ENCODE measurements around the gene BRINP1.
"Not testable (repeated sequence)": the region's sequence is repeated elsewhere in the genome, so short reads cannot be mapped to it uniquely, and the experiment has no call there.

Gene BRINP1

DNA sequence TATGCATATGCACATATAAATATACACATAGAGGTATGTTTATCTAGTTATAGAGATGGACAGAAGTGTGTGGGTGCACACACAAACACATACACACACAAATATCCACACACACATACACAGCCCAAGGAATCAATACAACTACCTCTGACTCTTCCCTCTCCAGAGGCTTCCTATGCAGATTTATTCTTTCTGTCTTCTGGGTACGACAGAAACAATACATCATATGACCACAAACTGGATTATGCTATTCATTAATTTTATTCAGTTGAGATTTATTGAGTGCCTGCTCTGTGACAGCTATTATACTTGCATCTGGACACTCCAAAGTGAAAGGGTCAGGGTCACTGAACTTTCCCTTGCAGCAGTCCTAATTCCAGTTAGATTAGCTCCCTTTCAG lies 155.8 kb downstream of the BRINP1 start:
- DNase-seq (ENCODE audit: low read depth in 2 of 2), result no peak

DNA sequence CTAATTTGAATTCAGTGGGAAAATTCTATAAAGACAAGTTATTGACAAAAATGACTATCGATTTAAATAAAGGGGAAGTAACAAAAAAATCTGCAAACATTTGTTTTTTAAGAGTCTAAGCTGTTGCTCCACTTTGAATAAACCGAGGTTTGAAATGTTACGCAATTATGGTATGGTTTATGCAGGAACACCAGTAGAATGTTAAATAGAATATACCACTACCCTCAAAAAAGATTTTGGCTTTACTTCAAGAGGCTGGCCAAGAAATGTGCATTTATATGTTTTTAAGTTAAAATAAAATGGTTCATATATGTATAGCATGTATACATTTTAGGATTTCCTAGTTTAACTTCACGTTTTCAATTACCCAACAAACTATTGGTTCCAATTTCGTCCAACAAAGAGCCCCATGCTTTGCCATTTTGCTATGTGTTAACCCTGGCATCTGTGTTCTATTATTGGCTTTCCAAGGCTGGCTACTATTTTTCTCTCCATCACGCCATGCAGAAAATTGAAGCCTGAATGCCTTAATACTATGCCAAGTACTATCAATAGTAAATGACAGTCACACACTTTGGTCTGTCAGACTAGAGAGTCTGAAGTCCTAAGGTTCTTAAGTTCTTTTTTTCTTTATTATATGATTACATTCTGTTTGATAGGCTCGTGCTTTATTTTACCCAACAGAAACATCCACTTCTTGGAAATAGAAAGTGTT lies 171.2 kb downstream of the BRINP1 start:
- no peak for DNase-seq (ENCODE audit: low read depth in 2 of 2)

DNA sequence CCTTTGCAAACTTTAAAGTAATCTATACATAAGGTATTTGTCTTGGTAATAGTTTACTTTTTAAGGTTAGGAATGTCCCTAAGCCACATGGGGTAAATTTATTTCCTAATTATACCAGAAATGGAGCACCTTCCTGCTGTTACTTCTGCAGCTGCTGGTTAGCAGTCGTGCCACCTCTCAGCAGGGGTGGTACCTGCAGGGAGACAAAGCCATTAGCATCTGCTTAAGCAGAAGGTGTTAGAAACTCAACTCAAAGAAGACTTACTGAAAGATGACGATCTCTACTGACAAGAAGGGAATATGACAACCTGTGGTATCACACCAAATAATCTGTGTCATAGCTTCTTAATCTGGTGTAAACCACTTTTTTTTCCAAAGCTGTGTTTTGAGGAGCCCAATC lies 173.7 kb downstream of the BRINP1 start:
- no peak for DNase-seq (ENCODE audit: low read depth in 2 of 2)

DNA sequence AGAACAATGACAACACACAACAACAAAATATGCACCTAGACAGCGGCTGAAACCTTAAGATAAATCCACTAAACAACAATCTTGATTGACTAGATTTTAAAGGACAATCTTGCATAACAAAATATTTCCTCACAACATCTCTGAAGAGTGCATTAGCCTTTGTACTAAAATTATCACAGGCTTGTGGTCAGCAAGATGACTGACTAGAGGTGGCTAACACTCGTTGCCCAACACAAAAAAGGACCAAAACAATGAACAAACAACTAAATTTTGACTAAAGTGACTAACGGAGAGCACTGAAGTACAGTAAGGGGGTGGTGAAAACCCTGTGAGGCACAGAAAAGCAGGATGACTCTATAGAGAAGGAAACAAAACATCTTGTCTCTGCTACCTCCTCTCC lies 183.9 kb downstream of the BRINP1 start:
- no peak for DNase-seq (ENCODE audit: low read depth in 2 of 2)

DNA sequence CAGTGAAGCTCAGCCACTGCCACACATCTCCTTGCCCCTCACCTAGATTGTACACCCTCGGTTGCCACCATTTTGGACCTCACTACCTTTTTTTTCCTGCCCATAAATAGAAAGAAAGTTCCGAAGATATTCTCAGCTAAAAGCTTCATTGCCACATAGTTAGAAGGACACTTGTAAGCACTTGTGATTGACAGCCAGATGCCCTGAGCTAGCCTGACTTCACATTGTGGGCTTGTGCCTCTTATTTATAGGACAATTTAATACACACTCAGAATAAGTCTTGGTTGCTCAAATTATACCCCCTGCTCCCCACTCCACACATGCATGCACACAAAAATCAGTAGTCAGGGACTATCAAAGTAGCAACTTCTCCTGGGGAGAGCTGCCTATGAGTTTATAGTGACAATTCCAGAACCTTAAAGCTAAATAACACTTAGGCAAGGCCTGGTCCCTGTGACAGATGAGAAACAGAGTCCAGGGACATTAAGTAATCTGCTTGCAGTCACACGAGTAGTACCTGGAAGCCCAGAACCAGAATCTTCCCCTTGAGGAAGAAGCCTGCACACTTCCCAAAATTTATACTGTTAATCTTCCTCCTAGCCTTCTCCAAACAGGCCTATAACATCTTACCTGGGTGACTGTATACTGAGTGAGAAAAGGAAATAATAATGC lies 184.8 kb downstream of the BRINP1 start:
- DNase-seq (ENCODE audit: low read depth in 2 of 2), result no peak

DNA sequence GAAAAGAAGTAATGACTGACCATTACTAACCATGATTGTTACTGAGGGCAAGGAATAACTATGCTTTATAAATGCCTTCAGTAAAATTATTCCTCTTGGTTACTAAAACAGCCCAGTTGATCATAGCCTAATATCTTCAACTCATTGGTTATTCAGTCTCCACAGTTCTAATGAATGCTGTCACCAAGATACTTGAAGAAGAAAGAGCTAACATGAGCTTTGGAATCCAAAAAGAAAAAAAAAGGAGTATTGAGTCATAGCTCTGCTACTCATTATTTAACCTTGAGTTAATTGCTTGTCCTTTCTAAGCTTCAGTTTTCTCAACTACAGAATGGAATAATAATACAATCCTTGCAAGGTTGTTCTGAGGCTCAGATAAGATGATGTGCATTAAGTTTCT lies 187.7 kb downstream of the BRINP1 start:
- DNase-seq (ENCODE audit: low read depth in 2 of 2), result no peak

DNA sequence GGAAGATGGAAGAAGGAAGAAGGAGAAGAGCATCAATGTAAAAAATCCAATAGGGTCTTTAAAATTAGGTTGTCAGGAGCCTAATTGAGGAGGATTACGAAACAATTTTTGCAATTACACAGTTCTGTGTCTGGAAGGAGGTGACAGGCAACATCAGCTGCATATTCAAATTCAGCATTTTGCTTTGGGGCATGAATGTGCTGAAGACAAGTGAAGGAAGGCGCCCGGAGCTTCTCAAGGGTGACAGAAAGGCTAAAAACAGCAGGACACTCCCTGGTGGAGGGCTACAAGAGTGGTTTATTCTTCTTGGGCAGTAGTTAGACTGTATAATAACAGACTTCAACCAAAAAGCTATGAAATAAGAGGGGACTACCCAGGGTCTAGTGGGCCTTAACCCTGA lies 188.3 kb downstream of the BRINP1 start:
- no peak for DNase-seq (ENCODE audit: low read depth in 2 of 2)

DNA sequence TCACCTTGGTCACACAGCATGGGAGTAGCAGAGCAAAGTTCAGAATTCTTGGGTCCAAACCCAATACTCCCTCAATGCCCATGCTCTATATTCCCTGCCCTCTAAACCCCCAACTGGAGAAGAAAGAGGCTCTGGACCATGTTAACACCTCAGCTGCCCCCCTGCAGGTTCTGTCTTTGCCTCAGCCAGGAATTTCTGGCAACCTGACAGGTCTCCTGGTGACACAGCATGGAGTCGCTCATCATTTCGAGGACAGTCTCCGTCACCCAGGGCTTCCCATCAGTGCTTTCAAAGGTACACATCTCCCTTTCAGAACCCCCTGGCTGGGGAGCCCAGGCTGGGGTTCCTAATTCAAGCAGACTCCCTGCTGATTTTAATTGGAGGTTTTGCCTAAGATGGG lies 189.5 kb downstream of the BRINP1 start:
- DNase-seq (ENCODE audit: low read depth in 2 of 2), result no peak

DNA sequence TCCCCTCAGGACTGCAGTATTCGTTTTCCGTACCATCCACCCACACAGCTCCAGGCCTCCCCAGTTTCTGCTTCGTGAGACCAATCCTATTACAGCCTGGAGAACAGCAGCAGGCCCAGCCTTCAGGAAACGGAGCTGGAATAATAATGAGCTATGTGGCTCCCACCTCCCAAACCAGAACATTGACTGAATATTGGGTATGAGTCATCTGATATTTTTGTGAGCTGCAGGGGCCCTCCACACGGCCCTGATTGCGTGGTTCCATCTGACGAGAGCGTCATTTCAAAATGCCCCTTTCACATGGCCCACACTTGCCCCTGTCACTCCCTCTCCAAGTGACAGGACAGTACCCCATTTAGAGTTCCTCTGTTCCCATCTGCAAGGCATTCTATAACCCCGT lies 192.0 kb downstream of the BRINP1 start:
- DNase-seq (ENCODE audit: low read depth in 2 of 2), result no peak

DNA sequence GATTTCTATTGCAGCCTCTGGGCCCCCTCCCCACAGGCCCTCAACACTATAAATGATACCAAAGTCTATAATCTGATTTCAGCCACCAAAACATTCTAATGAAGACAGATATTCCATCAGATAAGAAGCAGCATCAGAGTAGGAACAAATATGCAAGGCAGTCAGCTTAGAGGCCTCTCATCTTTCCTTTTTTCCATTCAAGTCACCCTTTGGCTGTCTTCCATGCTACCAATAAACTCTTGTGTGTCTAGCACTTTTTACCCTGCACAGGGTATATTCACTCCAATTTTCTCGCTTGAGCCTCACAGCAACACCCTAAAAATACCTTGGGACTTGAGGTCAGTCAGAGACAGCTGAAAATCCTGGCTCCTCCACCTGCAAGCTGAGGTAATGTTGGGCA lies 193.7 kb downstream of the BRINP1 start:
- DNase-seq (ENCODE audit: low read depth in 2 of 2), result no peak

DNA sequence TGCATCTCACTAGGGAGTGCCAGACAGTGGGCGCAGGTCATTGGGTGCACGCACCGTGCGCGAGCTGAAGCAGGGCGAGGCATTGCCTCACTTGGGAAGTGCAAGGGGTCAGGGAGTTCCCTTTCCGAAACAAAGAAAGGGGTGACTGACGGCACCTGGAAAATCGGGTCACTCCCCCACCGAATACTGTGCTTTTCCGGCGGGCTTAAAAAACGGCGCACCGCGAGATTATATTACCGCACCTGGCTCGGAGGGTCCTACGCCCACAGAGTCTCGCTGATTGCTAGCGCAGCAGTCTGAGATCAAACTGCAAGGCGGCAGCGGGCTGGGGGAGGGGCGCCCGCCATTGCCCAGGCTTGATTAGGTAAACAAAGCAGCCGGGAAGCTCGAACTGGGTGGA lies 200.0 kb downstream of the BRINP1 start:
- DNase-seq (ENCODE audit: low read depth in 2 of 2), result not testable (repeated sequence)

DNA sequence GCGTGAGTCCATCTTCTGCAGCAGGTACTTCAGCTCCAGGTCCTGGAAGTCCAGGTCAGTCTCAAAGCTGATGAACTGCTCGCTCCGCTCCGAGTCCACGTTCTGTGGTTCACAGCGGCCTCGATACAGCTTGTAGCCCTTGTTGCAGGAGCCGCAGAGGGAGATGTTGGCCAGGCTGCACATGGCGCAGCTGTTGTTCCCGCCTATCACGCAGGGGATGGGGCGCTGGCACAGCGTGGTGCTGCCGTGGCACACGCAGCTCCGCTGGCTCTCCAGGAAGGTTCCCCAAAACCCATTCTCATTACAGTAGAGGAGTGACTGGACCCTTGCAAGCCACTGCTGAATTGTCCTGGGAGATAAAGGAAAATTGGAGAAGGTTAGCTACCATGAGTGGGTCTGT lies 201.4 kb downstream of the BRINP1 start:
- DNase-seq (ENCODE audit: low read depth in 2 of 2), result no peak

DNA sequence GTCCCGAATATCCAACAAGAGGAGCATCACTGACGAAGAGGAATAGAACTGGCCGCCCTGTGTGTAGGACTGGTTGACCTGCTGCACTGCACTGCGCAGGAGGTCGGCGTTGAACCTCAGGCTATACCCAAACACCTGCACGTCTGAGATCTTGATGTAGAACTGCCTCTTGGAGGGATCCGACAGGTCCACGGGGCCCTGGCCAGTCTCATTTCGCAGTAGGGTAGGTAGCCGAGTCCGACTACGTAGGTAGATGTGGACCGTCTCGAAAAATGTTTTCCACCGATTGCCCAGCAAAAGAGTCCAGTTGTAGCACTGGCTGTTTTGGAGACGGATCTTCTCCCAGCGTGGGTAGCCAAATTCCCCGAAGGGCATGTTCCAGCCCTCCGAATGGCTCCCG lies 202.0 kb downstream of the BRINP1 start:
- DNase-seq (ENCODE audit: low read depth in 2 of 2), result no peak

DNA sequence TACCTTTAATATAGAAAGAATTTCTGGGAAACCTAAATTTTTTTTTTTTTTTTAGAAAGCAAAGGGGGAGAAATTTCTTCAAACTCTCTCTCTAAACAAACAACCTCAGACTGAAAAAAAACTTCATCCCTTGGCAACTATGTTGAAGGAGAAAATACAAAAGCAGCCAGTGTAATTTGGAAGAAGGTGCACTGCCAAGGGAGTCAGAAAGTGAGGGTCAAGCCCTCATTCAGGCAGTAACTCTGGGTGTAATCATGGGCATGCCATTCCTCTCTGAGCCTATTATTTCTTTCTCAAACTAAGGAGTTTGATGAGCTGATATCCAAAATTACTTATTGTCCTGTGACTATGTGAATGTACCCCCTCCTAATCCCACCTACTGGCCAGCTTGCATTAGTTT lies 203.1 kb downstream of the BRINP1 start:
- DNase-seq (ENCODE audit: low read depth in 2 of 2), result no peak

DNA sequence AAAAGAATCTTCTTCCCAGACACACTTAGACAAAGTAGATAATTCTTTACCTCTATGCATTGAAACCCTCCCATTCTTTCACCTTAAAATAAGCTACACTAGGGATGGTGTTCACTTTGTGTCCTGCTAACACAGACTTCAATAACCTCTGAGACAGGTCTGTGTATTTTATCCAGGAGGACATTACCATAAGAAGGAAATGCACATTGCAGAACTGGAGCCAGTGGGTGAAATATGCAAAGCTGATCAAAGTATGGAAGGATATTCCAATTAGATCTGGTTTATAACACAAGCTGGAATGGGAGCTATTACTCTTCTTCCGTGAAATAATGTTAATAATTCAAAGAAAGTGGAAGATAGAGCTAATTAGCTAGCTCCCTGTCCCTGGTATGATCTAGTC lies 204.1 kb downstream of the BRINP1 start:
- no peak for DNase-seq (ENCODE audit: low read depth in 2 of 2)

DNA sequence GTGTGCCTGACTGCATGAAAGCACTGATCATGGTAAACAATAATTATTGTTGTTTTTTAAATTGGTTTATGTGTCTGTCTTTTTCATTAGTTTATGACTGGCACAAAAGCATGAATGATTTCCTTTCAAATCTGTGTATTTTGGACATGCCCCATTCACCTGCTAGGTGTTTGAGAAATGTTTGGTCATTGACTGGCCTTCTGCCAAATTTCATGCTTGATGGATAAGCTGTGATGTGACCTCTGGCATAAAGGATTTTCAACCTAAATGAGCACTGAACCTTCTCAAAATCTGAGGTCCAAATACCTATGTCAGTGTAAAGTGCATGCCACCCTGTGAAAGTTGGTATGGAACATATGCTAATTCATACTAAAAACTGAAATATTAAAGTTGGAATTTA lies 204.5 kb downstream of the BRINP1 start:
- DNase-seq (ENCODE audit: low read depth in 2 of 2), result no peak

DNA sequence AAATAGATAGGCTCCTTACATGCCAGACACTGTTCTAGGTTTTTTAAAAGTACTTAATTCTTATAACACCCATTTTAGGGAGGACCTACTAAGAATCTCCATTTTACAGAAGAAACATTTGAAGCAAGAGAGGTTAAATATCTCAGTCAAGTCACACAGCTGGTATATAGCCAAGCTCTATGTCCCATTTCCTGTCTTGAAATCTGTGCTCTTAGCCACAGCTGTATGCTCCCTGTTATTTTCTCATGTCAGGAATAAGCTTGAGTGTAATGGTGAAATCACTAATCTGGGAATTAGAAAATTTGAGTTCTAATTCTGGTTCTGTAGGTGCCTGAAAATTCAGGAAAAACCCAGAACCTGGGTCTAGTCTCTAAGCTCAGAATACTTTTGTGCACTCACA lies 208.7 kb downstream of the BRINP1 start:
- DNase-seq (ENCODE audit: low read depth in 2 of 2), result no peak

DNA sequence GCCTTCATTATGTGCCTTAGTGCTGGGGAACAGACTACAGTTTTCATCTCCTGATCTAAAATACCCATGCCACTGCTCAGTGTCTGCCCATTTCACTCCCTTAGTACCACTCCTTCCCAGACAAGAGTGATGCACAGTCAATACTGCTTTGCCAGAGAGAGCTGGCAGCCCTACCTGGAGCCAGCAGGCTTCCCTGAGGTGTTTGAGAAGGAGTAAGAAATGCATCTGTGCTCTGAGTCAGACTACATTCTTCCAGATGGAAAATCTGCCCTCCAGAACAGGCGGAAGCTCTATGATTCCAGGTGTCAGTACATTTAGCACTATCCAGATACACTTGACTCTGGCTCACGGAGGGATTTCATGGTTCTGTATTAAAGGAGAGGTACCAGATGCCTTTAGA lies 209.8 kb downstream of the BRINP1 start:
- no peak for DNase-seq (ENCODE audit: low read depth in 2 of 2)

DNA sequence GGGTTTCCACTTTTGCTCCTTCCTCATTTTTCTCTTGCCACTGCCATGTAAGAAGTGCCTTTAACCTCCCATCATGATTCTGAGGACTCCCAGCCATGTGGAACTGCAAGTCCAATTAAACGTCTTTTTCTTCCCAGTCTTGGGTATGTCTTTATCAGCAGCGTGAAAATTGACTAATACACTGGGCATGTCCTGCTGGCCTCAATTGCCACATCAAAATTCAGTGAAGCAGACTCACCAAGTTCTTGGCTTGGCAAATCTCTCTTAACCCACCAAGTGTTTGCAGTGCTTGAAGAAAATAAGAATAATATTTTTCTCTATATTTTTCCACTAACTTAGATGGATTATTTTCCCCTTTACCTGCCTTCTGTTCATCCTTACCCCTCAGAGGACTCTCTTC lies 212.0 kb downstream of the BRINP1 start:
- DNase-seq (ENCODE audit: low read depth in 2 of 2), result no peak

DNA sequence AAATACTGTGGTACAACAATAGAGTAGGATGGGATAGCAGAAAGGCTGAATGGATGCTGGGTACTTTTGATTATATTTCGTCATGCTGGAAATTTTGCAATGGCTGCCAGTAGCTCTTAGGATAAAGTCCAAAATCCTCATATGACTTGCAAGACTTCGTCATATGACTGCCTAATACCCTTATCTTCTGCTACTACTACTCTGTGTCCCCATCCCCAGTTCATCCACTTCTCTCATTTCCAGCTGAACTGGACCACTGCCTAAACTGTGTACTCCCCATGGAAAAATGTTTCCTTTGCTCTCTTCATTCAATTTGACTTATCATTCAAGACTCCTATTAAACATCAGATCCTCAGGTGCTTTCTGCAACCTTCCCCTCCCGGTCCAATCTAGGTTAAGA lies 212.9 kb downstream of the BRINP1 start:
- no peak for DNase-seq (ENCODE audit: low read depth in 2 of 2)

DNA sequence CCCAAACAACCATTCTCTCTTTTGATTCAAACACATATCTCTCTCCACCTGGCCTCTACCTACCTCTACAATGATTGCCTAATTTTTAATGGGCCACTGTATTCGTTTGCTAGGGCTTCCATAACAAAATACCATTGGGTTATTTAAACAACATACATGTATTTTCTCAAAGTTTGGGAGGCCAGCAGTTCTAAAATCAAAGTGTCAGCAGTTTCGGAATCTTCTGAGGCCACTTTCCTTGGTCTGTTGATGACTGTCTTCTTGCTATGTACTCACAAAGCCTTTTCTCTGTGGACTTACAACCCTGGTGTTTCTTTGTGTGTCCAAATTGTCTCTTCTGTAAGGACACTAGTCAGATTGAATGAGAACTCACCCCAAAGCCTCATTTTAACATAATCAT lies 214.7 kb downstream of the BRINP1 start:
- DNase-seq (ENCODE audit: low read depth in 2 of 2), result no peak

DNA sequence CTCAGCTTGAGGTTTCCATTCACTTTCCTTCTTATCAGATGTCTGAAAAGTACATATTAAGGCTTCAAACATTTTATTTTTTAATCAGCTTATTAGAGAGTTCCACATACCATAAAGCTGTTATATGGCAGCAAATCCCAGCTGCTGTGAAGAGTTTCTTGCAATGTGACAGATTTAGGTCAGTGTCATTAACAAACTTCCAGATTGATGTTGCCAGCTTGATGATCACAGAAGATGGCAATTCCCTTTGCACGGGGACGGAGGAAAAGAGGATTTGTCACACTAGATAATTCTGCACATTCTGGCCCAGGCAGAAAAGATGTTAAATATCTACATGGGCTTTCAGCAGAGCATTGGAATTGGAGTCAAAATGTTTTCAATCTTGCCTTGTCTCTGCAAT lies 215.8 kb downstream of the BRINP1 start:
- no peak for DNase-seq (ENCODE audit: low read depth in 2 of 2)

DNA sequence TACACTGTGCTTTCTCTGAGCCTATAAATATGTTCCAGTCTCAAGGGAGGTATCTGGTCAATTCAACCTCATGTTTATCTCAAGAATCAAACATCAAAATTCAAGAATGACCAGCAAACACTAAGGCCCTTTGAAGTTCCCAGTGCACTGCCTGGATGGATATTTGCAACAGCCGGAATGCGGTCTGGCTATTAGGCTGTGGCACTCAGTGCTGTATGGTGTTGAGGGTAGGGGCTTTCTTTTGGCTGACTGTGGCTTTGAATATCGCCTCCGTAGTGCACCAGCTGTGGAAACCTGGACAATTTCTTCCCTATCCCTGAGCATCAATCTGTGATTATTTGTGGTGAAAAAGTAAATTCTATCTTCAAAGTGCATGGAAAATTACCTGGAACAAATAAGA lies 220.4 kb downstream of the BRINP1 start:
- DNase-seq (ENCODE audit: low read depth in 2 of 2), result no peak

DNA sequence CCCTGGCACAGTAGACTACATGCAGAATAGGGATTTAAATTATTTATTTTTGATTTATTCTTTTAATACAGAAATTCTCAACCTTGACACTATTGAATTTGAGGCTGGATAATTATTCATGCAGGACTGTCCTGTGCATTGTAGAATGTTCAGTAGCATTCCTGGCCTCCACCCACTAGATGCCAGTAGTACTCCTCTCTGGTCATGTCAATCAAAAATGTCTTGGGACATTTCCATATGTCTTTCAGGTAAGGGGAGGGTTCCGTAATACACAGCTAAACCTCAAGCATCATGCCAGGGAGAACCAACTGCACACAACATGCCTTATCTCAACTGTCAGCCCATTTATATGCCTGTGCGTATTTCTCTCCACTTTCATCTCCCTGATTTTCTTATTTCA lies 231.8 kb downstream of the BRINP1 start:
- DNase-seq (ENCODE audit: low read depth in 2 of 2), result no peak

All from fibroblast of skin of left biceps (primary cell).